ENCODE data around the gene SYCN. TPM values are rescaled to one million over a fixed set of nuclear protein-coding genes. Genes with fewer than 3 reads are reported as not detected.
"Not testable (repeated sequence)": the region's sequence is repeated elsewhere in the genome, so short reads cannot be mapped to it uniquely, and the experiment has no call there.

The SYCN gene
- not detected for polyA plus RNA-seq (ENCODE audit: low read depth in 6 of 6)

- Mint-ChIP-seq H3K9me3 (no peaks in the 10 kb centered on the region), H3K27me3 (peaks cover 28 to 88% (median 73%) of the 10 kb centered on the region in 3 donors), H3K27ac (peak within 1 kb of the TSS in 2 of 6 donors; percentile 37 to 66), H3K36me3 (peaks cover 0 to 5% of the 10 kb centered on the region in 2 donors), H3K4me1 (no peaks in the 10 kb centered on the region), H3K4me3 (peak within 1 kb of the TSS in 1 of 8 donors; percentile 31)
- ATAC-seq (ENCODE audit: low read depth in 2 of 2) (no peak), DNase-seq (no peak)
Measured at GRCh38 chr19:39203372-39204341, at the start of gene SYCN. Gene SYCN, minus strand, starts transcription at chr19:39204263. Its CDS starts 9 bp downstream, at chr19:39204254.

- no peak for DNase-seq
- Mint-ChIP-seq H3K27ac (no peak overlapping the region), H3K36me3 (no peaks in the 10 kb centered on the region), H3K9me3 (peaks cover 0 to 4% (median 2%) of the 10 kb centered on the region in 7 donors), H3K27me3 (peaks cover 17 to 23% (median 18%) of the 10 kb centered on the region in 3 donors), H3K4me1 (peaks cover 0 to 8% (median 0%) of the 10 kb centered on the region in 3 donors), H3K4me3 (no peak overlapping the region)
- no peak for ATAC-seq (ENCODE audit: low read depth in 2 of 2)
Measured at GRCh38 chr19:39253374-39254149, 49.5 kb upstream of the SYCN start.

- no peak overlapping the region for H3K4me3 Mint-ChIP-seq
- H3K36me3 Mint-ChIP-seq = no peaks in the 10 kb centered on the region
- H3K4me1 Mint-ChIP-seq = peaks cover 0 to 8% (median 0%) of the 10 kb centered on the region in 3 donors
- ATAC-seq (ENCODE audit: low read depth in 2 of 2) (no peak), DNase-seq (no peak)
- peaks cover 14 to 31% (median 18%) of the 10 kb centered on the region in 3 donors for H3K27me3 Mint-ChIP-seq
- no peak overlapping the region for H3K27ac Mint-ChIP-seq
- H3K9me3 Mint-ChIP-seq = peaks cover 0 to 4% (median 2%) of the 10 kb centered on the region in 7 donors
Measured at GRCh38 chr19:39252458-39252857, 48.4 kb upstream of the SYCN start.

- no peak overlapping the region for H3K4me3 Mint-ChIP-seq
- H3K27me3 Mint-ChIP-seq = peaks cover 11 to 31% (median 15%) of the 10 kb centered on the region in 3 donors
- no peaks in the 10 kb centered on the region for H3K36me3 Mint-ChIP-seq
- peaks cover 0 to 4% (median 0%) of the 10 kb centered on the region in 7 donors for H3K9me3 Mint-ChIP-seq
- H3K27ac Mint-ChIP-seq = no peak overlapping the region
- H3K4me1 Mint-ChIP-seq = peaks cover 0 to 8% (median 1%) of the 10 kb centered on the region in 3 donors
- DNase-seq = no peak
- no peak for ATAC-seq (ENCODE audit: low read depth in 2 of 2)
Measured at GRCh38 chr19:39251846-39252245, 47.8 kb upstream of the SYCN start.

- ATAC-seq (ENCODE audit: low read depth in 2 of 2) (no peak), DNase-seq (no peak)
- Mint-ChIP-seq H3K36me3 (no peaks in the 10 kb centered on the region), H3K27ac (no peak overlapping the region), H3K4me3 (no peak overlapping the region), H3K9me3 (peaks cover 0 to 4% (median 0%) of the 10 kb centered on the region in 7 donors), H3K27me3 (peaks cover 8 to 29% (median 10%) of the 10 kb centered on the region in 3 donors), H3K4me1 (peaks cover 0 to 8% (median 2%) of the 10 kb centered on the region in 3 donors)
Measured at GRCh38 chr19:39251081-39251480, 47.0 kb upstream of the SYCN start.

GRCh38 chr19:39248806-39249205 lies 44.7 kb upstream of the SYCN start, which contains the start of gene IFNL4:
Gene IFNL4, minus strand, starts transcription at chr19:39248856.
- Mint-ChIP-seq H3K27me3 (peaks cover 8 to 39% (median 13%) of the 10 kb centered on the region in 3 donors), H3K9me3 (peaks cover 0 to 4% (median 0%) of the 10 kb centered on the region in 7 donors), H3K36me3 (no peaks in the 10 kb centered on the region), H3K27ac (no peak within 1 kb of the TSS), H3K4me1 (peaks cover 0 to 8% (median 2%) of the 10 kb centered on the region in 3 donors), H3K4me3 (peak within 1 kb of the TSS in 1 of 8 donors; percentile 70)
- DNase-seq (no peak), ATAC-seq (ENCODE audit: low read depth in 2 of 2) (no peak)

- Mint-ChIP-seq H3K36me3 (no peaks in the 10 kb centered on the region), H3K27ac (no peak overlapping the region), H3K4me3 (peak overlapping the region in 1 of 8 donors; percentile 70), H3K4me1 (peaks cover 0 to 8% (median 2%) of the 10 kb centered on the region in 3 donors), H3K27me3 (peaks cover 8 to 46% (median 21%) of the 10 kb centered on the region in 3 donors), H3K9me3 (peaks cover 0 to 2% (median 0%) of the 10 kb centered on the region in 7 donors)
- ATAC-seq (ENCODE audit: low read depth in 2 of 2) (peak in 1 of 2 donors; percentile 25), DNase-seq (no peak)
Measured at GRCh38 chr19:39247701-39248664, 43.9 kb upstream of the SYCN start.

GRCh38 chr19:39246951-39247669 lies 43.0 kb upstream of the SYCN start:
- ATAC-seq (ENCODE audit: low read depth in 2 of 2) = peak; percentile 16 to 52
- peaks cover 0 to 4% (median 2%) of the 10 kb centered on the region in 3 donors for H3K4me1 Mint-ChIP-seq
- DNase-seq = no peak
- H3K27me3 Mint-ChIP-seq = peaks cover 8 to 46% (median 21%) of the 10 kb centered on the region in 3 donors
- H3K9me3 Mint-ChIP-seq = peaks cover 0 to 2% (median 0%) of the 10 kb centered on the region in 7 donors
- peak overlapping the region in 5 of 8 donors; percentile 52 to 80 (median 68) for H3K4me3 Mint-ChIP-seq
- H3K36me3 Mint-ChIP-seq = no peaks in the 10 kb centered on the region
- no peak overlapping the region for H3K27ac Mint-ChIP-seq

GRCh38 chr19:39245166-39245565 lies 41.1 kb upstream of the SYCN start:
- H3K36me3 Mint-ChIP-seq, DNase-seq, H3K27ac Mint-ChIP-seq, H3K4me3 Mint-ChIP-seq, H3K9me3 Mint-ChIP-seq, H3K4me1 Mint-ChIP-seq: not testable (repeated sequence)
- ATAC-seq (ENCODE audit: low read depth in 2 of 2) = peak in 1 of 2 donors; percentile 40
- peaks cover 8 to 46% (median 21%) of the 10 kb centered on the region in 3 donors for H3K27me3 Mint-ChIP-seq

- not testable (repeated sequence) for DNase-seq; H3K4me1 Mint-ChIP-seq; H3K27ac Mint-ChIP-seq; H3K9me3 Mint-ChIP-seq; H3K36me3 Mint-ChIP-seq; ATAC-seq (ENCODE audit: low read depth in 2 of 2)
- H3K27me3 Mint-ChIP-seq = peaks cover 8 to 44% (median 21%) of the 10 kb centered on the region in 3 donors
- peak within 1 kb of the TSS in 1 of 8 donors; percentile 61 for H3K4me3 Mint-ChIP-seq
Measured at GRCh38 chr19:39244410-39245100, 40.5 kb upstream of the SYCN start, which contains the start of gene IFNL3. Gene IFNL3, minus strand, starts transcription at chr19:39245006. Its CDS starts 39 bp downstream, at chr19:39244967.

GRCh38 chr19:39243741-39244140 lies 39.7 kb upstream of the SYCN start:
- H3K27ac Mint-ChIP-seq; H3K4me1 Mint-ChIP-seq; H3K9me3 Mint-ChIP-seq; ATAC-seq (ENCODE audit: low read depth in 2 of 2); H3K36me3 Mint-ChIP-seq; H3K4me3 Mint-ChIP-seq; DNase-seq: not testable (repeated sequence)
- H3K27me3 Mint-ChIP-seq = peaks cover under 1 to 36% (median 14%) of the 10 kb centered on the region in 3 donors

All from naive B cell (primary cell).